Lung (tissue), 12 donors: ENCODE data around the gene MYOM1. TPM values are rescaled to one million over a fixed set of nuclear protein-coding genes. Genes with fewer than 3 reads are reported as not detected.

ENCODE experiments used
- ATAC-seq: fragments of 200-7000 bp; cut with Tn5 transposase; one replicate; pipeline ENCODE4 v1.9.1; 2020; ENCODE audit warnings: moderate number of reproducible peaks; ENCODE audit not compliant: insufficient read depth, low FRiP score
- DNase-seq, 3 donors: peaks; one replicate each; pipeline ENCODE4 v3.0.0-alpha.2; 2013 to 2017
- H3K27ac ChIP-seq, 2 donors: one replicate each; pipeline ENCODE4 v1.5.1; 2013; ENCODE audit warnings: mild to moderate bottlenecking in 2 of 2, moderate library complexity in 2 of 2, control low read depth in 1 of 2, inconsistent platforms in 1 of 2, low read depth in 1 of 2, low read length in 1 of 2
- H3K27me3 ChIP-seq, 3 donors: one replicate each; pipeline ENCODE4 v1.5.1; 2013; ENCODE audit warnings: low read length in 2 of 3; ENCODE audit not compliant: control insufficient read depth in 3 of 3, insufficient read depth in 3 of 3
- H3K36me3 ChIP-seq, 4 donors: one replicate each; pipeline ENCODE4 v1.5.1; 2013; ENCODE audit warnings: low read length in 4 of 4, mild to moderate bottlenecking in 1 of 4, moderate library complexity in 1 of 4; ENCODE audit not compliant: control insufficient read depth in 4 of 4, insufficient read depth in 4 of 4
- H3K4me1 ChIP-seq, 5 donors: one replicate each; pipeline ENCODE4 v1.5.1; 2013; ENCODE audit warnings: low read length in 5 of 5, mild to moderate bottlenecking in 2 of 5, moderate library complexity in 1 of 5; ENCODE audit not compliant: control insufficient read depth in 5 of 5, insufficient read depth in 5 of 5
- H3K4me3 ChIP-seq: one replicate; pipeline ENCODE4 v1.5.1; 2013; ENCODE audit warnings: mild to moderate bottlenecking, control low read depth, moderate library complexity
- H3K9ac ChIP-seq, 2 donors: one replicate each; pipeline ENCODE4 v1.5.1; 2013; ENCODE audit warnings: low read length in 2 of 2, control low read depth in 1 of 2; ENCODE audit not compliant: insufficient read depth in 1 of 2
- H3K9me3 ChIP-seq, 4 donors: one replicate each; pipeline ENCODE4 v1.5.1; 2013; ENCODE audit warnings: low read length in 3 of 4, mild to moderate bottlenecking in 1 of 4, moderate library complexity in 1 of 4; ENCODE audit not compliant: control insufficient read depth in 4 of 4, insufficient read depth in 3 of 4
- WGBS, 2 donors: extraction: QIAGEN DNeasy Blood & Tissue Kit; methylation state at CpG; one replicate each; pipeline ENCODE4 v1.1.7; 2013; 5-methylcytosine and 5-hydroxymethylcytosine counted together
- polyA plus RNA-seq, 2 donors: library from polyadenylated mRNA; stranded (reverse); fragments of 200-250 nt; gene quantifications; one replicate each; pipeline ENCODE4 v1.2.1, GENCODE V29; 2013
- total RNA-seq, 2 donors: library from RNA; depleted of rRNA in 1 of 2; stranded (reverse); fragments of >200 nt in 1 of 2; gene quantifications; one replicate each; pipeline ENCODE4 v1.2.1, GENCODE V29; 2014 to 2021
- TF ChIP-seq, protein P1 (sequence below): IDR thresholded peaks from 2 replicates; pipeline ENCODE4 v1.5.1; 2012; ENCODE audit warnings: mild to moderate bottlenecking; ENCODE audit errors: control extremely low read depth, extremely low read depth
- donor health status: control.
- donor health status: control.
- donor health status: Bipolar disorder and iron deficiency.
- donor health status: healthy.
- donor health status: DM: yes; HTN: yes; CAD: no.

The MYOM1 gene
- total and polyA plus RNA-seq, 4 donors = 0.61 to 4.6 (median 1.3) TPM

DNA sequence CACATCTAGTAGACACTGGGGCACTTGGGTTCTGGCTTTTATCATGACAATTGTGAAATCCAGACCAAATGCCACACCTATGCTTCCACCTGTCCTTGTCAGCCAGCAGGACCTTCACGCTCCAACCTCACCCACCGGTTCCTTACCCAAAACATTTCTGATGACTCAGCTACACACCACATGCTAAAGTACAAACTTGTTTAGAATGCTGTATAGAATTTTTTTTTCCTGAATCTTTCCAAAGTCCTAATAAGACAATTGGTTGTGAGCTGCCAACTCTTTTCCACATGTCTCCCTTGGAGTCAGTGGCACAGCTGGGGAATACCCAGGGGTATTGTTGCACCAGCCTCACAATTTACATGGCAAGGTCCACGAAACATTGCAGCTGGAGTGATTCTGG, 131.3 kb downstream of the MYOM1 start:
- DNase-seq = no peak
- no peak overlapping the region for H3K9ac ChIP-seq
- H3K4me3 ChIP-seq = no peak overlapping the region
- peaks cover 0 to 7% (median 0%) of the 10 kb centered on the region in 4 donors for H3K36me3 ChIP-seq
- TF ChIP-seq, protein P1, sequence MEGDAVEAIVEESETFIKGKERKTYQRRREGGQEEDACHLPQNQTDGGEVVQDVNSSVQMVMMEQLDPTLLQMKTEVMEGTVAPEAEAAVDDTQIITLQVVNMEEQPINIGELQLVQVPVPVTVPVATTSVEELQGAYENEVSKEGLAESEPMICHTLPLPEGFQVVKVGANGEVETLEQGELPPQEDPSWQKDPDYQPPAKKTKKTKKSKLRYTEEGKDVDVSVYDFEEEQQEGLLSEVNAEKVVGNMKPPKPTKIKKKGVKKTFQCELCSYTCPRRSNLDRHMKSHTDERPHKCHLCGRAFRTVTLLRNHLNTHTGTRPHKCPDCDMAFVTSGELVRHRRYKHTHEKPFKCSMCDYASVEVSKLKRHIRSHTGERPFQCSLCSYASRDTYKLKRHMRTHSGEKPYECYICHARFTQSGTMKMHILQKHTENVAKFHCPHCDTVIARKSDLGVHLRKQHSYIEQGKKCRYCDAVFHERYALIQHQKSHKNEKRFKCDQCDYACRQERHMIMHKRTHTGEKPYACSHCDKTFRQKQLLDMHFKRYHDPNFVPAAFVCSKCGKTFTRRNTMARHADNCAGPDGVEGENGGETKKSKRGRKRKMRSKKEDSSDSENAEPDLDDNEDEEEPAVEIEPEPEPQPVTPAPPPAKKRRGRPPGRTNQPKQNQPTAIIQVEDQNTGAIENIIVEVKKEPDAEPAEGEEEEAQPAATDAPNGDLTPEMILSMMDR = no peak
- no peaks in the 10 kb centered on the region for H3K9me3 ChIP-seq
- no peak overlapping the region for H3K27ac ChIP-seq
- H3K27me3 ChIP-seq = no peaks in the 10 kb centered on the region
- ATAC-seq = no peak
- H3K4me1 ChIP-seq = peaks cover 0 to 6% (median 0%) of the 10 kb centered on the region in 5 donors
- 86 to 92% methylated on average over 3 of the region's 3 CpGs for WGBS, 2 donors

DNA sequence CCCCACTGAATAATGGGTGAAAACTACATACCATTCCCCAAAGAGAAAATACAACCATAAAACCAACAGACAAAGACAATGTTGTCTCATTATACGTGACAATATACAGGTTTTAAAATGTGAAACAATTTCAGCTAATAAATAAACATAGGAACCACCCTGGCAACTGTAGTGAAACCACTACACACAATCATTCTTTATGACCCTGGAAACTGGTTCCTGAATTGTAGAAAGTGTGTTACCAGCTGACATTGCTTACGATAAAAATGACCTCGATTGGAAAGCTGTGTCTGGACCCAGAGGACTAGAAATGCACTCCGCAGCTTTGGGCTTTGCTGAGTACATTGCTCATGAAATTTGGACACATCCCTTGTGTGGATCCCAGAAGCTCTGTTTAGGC, 132.9 kb downstream of the MYOM1 start:
- Histone ChIP-seq H3K36me3 (peaks cover 0 to 15% (median 0%) of the 10 kb centered on the region in 4 donors), H3K4me3 (no peak overlapping the region), H3K4me1 (peaks cover 0 to 6% (median 0%) of the 10 kb centered on the region in 5 donors), H3K27ac (no peak overlapping the region), H3K9me3 (no peaks in the 10 kb centered on the region), H3K9ac (no peak overlapping the region), H3K27me3 (no peaks in the 10 kb centered on the region)
- 77 to 79% methylated on average over 4 of the region's 4 CpGs for WGBS, 2 donors
- no peak for ATAC-seq
- TF ChIP-seq, protein P1 = no peak
- no peak for DNase-seq

DNA sequence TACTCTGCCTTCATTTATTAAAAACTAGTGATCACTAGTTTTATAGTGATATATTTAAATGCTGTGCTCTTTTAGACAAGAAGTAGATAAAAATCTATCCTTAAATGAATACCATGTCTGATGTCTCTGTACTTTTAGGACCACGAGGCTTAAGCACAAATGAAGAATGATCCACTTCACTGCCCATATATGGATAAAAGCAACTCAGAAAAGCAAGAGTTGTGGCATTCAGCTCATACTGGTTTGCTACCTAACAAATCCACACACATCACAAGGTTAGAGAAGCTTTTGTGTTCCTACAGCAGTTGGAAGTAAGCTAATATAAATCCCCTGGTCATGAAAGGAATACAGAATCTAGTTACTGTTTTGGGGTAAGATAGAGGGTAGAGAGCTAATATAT, 134.2 kb downstream of the MYOM1 start:
- TF ChIP-seq, protein P1 = no peak
- Histone ChIP-seq H3K27me3 (no peaks in the 10 kb centered on the region), H3K36me3 (peaks cover 0 to 15% (median 0%) of the 10 kb centered on the region in 4 donors), H3K4me3 (no peak overlapping the region), H3K9me3 (no peaks in the 10 kb centered on the region), H3K27ac (no peak overlapping the region), H3K4me1 (peaks cover 0 to 6% (median 0%) of the 10 kb centered on the region in 5 donors), H3K9ac (no peak overlapping the region)
- ATAC-seq (no peak), DNase-seq (no peak)
- WGBS, 2 donors = 77 to 88% methylated on average over 1 of the region's 1 CpG

DNA sequence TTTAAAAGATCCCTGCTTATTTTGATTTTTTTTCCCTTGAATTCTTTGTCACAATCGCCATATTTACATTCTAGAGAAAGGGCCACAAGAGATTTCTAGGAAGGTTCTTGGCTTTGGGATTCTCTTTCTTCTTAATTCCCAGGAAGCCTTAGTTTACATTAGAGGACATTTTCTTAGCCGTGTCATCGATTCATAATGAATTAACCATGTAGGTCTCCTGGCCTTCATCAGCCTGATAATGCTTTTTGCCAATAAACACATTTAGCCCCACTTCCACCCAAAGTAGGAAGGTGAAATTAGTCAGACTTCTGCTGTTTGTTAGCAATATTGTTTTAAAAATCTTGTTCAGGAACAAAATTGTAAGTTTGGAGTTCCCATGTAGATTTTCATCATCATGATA, 135.6 kb downstream of the MYOM1 start:
- Histone ChIP-seq H3K9ac (no peak overlapping the region), H3K27me3 (no peaks in the 10 kb centered on the region), H3K36me3 (peaks cover 0 to 15% (median 0%) of the 10 kb centered on the region in 4 donors), H3K4me1 (no peaks in the 10 kb centered on the region), H3K27ac (no peak overlapping the region), H3K4me3 (no peak overlapping the region), H3K9me3 (no peaks in the 10 kb centered on the region)
- 65 to 86% methylated on average over 3 of the region's 3 CpGs for WGBS, 2 donors
- TF ChIP-seq, protein P1 = no peak
- DNase-seq = no peak
- no peak for ATAC-seq
